GM18870 (cell line): ENCODE data around the gene GABRA5.
"Not testable (repeated sequence)": the region's sequence is repeated elsewhere in the genome, so short reads cannot be mapped to it uniquely, and the experiment has no call there.

Experiments
- ATAC-seq: cut with Tn5 transposase; IDR thresholded peaks from one replicate; pipeline ENCODE4 v1.9.1; 2021; ENCODE audit warnings: moderate library complexity; ENCODE audit not compliant: unreplicated experiment

The GABRA5 gene

DNA sequence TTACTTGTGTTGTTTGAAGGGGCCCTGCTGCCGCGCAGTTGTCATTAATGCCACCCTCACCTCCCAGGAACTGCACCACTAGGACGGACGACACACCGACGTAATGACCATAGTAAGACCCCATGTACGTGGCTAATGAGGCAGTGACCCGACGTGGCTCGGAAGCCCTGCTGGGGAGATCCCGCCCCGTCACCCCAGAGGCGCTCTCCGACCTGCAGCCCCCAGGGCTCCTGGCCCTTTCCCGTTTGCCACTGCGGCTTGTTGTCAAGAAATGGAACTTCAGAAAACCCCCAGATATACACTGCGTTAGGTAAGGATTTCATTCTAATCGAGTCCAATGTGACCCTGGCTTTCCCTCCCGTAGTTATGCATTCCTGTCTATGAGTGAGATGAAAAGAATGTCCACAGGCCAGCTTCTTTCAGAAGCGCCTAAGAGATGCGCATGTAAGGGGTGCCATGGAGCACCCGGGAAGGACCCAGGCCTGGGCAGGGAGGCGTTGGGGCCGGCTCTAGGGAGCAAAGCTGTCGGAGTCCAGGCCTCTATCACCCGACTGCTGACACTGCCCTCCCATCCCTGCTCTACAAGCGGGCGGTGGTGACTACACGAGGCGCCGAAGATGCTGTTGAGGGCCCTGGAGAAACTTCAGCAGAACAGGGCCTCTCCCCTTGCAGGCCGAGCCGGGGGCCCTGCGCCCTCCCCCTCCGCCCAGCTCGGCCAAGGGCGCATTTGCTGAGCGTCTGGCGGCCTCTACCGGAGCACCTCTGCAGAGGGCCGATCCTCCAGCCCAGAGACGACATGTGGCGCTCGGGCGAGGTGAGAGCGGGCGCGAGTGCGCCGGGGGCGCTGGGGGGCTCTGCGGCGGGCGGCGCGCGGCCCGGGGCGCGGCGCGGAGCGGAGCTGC is at the start of gene GABRA5:
Gene GABRA5 (plus strand): TSS at position 765 of the 902 bp plus-strand sequence. CDS start 2,187 bp downstream, outside the sequence.
- ATAC-seq: no peak

GRCh38 chr15:26831191-26831590 is 35.7 kb upstream of the GABRA5 start:
- ATAC-seq: not testable (repeated sequence)

DNA sequence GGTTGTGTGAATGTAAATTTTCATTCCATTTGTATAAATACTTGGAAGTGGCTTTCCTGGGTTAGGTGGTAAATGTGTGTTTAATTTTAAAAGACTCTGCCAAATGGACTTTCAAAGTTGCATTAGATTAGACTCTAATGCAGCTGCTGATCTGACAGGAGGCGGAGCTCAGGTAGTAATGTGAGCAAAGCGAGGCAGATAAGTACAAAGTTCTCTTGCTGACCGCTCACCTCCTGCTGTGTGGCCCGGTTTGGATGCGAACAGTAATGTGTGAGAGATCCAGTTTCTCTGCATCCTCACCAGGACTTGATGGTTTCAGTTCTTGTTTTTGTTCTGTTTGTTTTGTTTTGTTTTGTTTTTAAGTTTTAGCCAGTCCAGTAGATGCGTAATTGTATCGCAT is 34.9 kb upstream of the GABRA5 start:
- ATAC-seq: no peak

DNA sequence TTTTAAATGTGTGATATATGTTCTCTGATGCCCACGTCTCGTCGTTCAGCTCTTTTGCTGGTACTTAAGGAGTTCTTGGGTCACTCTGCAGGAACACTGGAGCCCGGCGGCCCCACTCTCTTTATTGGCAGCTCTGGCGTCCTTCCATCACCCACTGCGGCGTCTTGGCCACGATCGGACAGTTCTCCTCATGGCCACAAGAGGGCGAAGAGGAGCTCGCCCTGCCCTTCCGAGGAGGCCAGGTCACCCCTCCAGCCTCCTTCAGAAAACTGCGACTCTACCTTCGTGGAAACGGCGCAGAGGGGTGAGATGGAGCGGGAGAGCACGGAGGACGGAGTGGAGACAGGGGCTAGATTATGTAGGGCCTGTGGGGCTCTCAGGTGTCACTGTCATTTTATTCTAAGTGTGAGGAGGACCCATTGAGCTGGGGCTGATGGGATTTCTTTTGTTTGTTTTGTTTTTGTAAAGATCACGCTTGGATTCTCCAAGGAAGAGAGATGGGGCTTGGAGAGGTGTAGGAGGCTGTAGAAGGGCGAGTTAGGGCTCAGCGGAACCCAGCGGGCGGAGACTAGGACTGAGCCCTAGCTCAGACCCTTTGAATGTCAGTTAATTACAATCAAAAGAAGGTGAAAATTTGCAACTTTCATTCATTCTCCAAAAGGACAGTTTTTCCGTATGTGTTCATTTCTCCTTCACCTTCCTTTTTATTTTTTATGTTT is 28.0 kb upstream of the GABRA5 start:
- ATAC-seq: no peak

- ATAC-seq: no peak
Observed at GRCh38 chr15:26841514-26841913, 25.3 kb upstream of the GABRA5 start.

DNA sequence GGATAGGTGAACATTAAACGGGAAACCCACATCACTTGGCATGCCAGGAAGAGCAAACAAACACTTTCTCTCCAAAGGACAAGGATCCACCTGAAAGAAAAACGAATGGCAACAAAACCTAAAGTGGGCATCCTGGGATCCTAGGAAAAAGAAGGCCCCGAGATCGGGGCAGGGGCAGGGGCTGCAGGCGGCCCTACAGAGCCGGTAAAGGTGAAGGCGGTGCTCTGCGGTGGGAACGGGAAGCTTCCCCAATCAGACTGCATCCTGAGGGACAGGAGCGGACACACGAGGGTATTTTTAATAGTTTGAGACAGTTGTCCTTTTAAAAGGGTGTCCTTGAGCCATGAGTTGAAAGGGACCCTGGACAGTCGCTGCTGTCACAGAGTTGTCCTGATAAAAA is 24.9 kb upstream of the GABRA5 start:
- ATAC-seq: no peak

GRCh38 chr15:26842391-26842790 is 24.5 kb upstream of the GABRA5 start:
- ATAC-seq: no peak

GRCh38 chr15:26844901-26845300 is 22.0 kb upstream of the GABRA5 start:
- no peak for ATAC-seq

DNA sequence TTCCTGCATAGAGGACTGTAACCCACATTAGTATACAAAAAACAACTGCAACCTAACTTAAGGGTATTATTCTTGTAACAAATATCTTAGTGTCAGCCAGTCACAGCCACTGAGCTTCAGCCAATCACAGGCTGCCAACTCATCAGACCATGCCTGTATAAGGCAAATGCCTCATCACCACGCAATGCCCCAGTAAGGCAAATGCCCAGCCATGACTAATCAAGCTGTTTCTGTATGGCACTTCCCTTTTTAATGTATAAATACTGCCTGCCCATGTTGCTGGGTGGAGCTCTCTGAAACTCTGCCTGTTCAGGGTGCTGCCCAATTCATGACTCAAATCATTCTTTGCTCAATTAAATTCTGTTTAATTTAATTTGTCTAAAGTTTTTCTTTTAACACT is 18.4 kb upstream of the GABRA5 start:
- ATAC-seq: no peak

GRCh38 chr15:26850161-26850560 is 16.7 kb upstream of the GABRA5 start:
- ATAC-seq: no peak

DNA sequence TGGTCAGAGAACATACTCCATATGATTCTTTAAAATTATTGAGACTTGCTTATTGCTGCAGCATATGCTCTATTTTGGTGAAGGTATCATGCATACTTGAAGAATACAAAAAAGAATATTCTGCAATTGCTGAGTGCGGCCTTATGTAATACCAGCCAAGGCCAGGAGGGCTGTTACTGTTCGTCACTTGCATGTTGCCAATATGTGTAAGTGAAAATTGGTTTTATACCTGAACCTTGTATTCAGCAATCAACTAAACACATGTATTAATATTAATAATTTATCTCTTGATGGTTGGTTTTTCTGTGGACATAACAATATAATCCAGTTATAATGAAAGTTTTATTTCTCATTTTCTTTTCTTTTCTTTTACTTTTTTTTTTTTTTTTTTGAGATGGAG is 13.9 kb upstream of the GABRA5 start:
- no peak for ATAC-seq

DNA sequence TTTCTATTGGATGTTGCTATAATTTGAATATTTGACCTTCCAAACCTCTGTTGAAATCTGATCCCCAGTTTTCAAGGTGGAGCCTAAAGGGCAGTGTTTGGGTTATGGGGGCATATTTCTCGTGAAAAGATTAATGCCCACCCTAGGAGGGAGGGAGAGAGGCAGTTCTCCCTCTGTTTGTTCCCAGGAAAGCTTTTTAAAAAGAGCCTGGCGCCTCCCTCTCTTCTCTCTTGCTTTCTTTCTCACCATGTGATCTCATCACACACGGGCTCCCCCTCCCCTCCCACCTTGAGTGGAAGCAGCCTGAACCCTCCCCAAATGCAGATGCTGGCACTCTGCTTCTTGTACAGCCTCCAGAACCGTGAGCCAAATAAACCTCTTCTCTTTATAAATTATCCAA is 12.4 kb upstream of the GABRA5 start:
- no peak for ATAC-seq

GRCh38 chr15:26864664-26865191 is 2.1 kb upstream of the GABRA5 start:
- no peak for ATAC-seq

GRCh38 chr15:26867200-26868007 is 542 bp downstream of the GABRA5 start:
- no peak for ATAC-seq

DNA sequence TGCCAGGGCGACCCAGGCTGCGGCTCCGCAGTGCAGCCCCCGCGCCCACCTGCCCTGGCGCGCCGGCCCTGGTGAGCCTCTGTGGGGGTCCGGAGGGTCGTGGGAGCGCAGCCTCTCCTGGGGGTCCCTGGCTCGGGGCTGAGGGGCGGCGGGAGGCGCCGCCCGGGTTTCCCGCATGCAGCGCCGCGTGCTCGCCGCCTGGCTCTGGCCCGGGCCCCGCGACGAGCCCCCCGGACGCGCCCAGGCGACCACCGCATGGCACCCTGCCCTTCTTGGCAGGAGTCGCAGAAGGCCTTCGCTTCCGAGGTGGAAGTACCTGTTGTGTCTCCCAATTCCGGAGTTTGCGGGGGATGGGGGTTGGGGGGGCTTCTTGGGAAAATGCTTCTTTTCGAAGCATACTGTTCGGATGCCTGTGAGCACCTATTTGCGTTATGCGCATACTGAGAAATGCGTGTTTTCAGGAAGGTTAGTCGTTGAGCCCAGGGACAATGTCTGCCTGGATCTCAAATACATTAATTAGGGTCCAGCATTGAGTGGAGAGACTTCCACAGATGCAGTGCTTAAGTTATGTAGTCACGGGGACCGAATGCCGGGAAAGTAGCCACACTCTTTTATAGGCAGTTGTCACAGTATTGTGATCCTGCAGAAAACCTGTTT is 1.3 kb downstream of the GABRA5 start:
- no peak for ATAC-seq

GRCh38 chr15:26869628-26870027 is 2.8 kb downstream of the GABRA5 start:
- ATAC-seq: no peak

DNA sequence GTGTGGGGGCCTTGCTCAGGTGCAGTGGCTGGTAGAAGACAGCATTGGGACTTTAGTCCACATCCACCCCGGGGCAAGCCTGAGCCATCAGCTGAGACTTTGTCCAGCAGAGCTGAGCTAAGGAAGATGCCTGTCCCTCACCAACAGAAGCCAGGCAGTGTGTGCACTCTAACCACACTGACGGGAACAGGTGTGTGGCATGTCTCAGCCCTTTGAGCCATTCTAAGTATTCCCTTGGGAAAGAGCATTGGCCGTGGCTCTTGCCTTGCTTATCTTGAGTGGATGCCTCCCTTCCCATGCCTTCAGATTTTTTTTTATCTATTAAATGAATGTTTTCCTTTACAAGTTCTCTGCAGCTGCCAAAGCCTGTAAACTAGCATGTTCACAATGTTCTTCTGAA is 3.5 kb downstream of the GABRA5 start:
- ATAC-seq: no peak

- no peak for ATAC-seq
Observed at GRCh38 chr15:26872206-26872605, 5.3 kb downstream of the GABRA5 start.

GRCh38 chr15:26873846-26874245 is 7.0 kb downstream of the GABRA5 start:
- no peak for ATAC-seq

DNA sequence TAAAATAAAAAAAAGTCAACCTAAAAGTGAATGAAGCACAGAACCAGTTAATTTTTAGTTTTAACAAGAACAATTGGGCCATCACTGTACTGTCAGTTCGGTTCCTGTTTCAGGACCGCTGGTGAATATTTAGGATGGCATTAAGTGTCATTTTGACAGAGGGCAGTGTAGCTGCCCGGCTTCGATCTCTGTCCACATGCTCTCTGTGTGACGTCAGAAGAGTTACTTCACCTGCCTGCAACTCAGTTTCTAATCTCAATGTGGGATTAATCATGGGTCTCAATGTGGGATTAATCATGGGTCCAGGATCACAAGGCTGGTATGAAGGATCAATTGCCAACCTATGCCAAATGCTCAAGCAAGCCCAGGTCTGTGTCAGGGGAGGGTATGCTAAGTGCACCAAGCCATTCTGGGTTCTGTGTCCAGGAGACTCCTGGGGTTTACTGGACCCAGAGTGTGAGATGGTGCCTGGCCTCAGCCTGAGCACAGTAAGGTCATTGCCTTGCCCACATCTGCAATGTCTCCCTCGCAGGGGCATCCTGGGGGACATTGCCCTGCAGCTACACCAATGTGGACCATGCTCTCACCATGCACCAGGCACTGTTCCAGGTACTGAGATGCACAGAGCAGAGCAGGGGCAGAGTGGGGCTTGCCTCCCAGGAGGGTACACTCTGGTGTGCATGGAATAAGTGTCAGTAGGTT is 8.1 kb downstream of the GABRA5 start:
- ATAC-seq: no peak
